ENCODE data around the gene STAM. TPM values are rescaled to one million over a fixed set of nuclear protein-coding genes. Genes with fewer than 3 reads are reported as not detected.

The STAM gene
- polyA plus RNA-seq, 1 donor from 2014 or later, result 33.0 TPM

GRCh38 chr10:17684537-17684936, 40.6 kb downstream of the STAM start:
- no peaks in the 10 kb centered on the region for H3K9me3 ChIP-seq (ENCODE audit: low read length)
- no peaks in the 10 kb centered on the region for H3K27me3 ChIP-seq (ENCODE audit: insufficient read depth, low read depth, low read length)
- H3F3A ChIP-seq (ENCODE audit: insufficient read depth, low read length, poor library complexity, severe bottlenecking), result no peaks in the 10 kb centered on the region
- H3K36me3 ChIP-seq (ENCODE audit: insufficient read depth, low read length), result no peaks in the 10 kb centered on the region
- H3K4me3 ChIP-seq (ENCODE audit: low read length), result no peak overlapping the region
- no peak overlapping the region for H3K9ac ChIP-seq (ENCODE audit: low read length)
- H3K27ac ChIP-seq (ENCODE audit: low read length), result no peak overlapping the region
- H2AFZ ChIP-seq (ENCODE audit: low read depth, low read length), result no peak overlapping the region
- H4K20me1 ChIP-seq (ENCODE audit: insufficient read depth), result no peaks in the 10 kb centered on the region
- no peak overlapping the region for H3K4me2 ChIP-seq (ENCODE audit: low read length)
- H3K79me2 ChIP-seq (replicated peaks; ENCODE audit: insufficient read depth, low read length), result peaks cover 13% of the 10 kb centered on the region
- TF ChIP-seq EP300 (conservative IDR thresholded peaks at IDR 0.05; ENCODE audit: poor library complexity, severe bottlenecking), result no peak
- TF ChIP-seq EZH2 (IDR thresholded peaks at IDR 0.05; ENCODE audit: borderline replicate concordance, insufficient read depth, low read length, poor library complexity, severe bottlenecking), result no peak
- no peak for TF ChIP-seq SMC3 (conservative IDR thresholded peaks at IDR 0.05; ENCODE audit: poor library complexity)
- no peak for TF ChIP-seq MXI1 (conservative IDR thresholded peaks at IDR 0.05; ENCODE audit: poor library complexity, severe bottlenecking)
- TF ChIP-seq CTCF (IDR thresholded peaks at IDR 0.05; ENCODE audit: poor library complexity, severe bottlenecking), result no peak
- TF ChIP-seq RAD21 (conservative IDR thresholded peaks at IDR 0.05), result no peak
- no peak for TF ChIP-seq REST (IDR thresholded peaks at IDR 0.05; ENCODE audit: borderline replicate concordance)
- TF ChIP-seq POLR2AphosphoS5 (IDR thresholded peaks at IDR 0.05), result no peak
- no peak for TF ChIP-seq TAF1 (IDR thresholded peaks at IDR 0.05; ENCODE audit: low read depth)
- no peaks in the 10 kb centered on the region for H3K9me2 ChIP-seq (ENCODE audit: insufficient read depth, low read length)

GRCh38 chr10:17685233-17685840, 41.4 kb downstream of the STAM start:
- Histone ChIP-seq H3K27me3 (ENCODE audit: insufficient read depth, low read depth, low read length) (no peaks in the 10 kb centered on the region), H4K20me1 (ENCODE audit: insufficient read depth) (no peaks in the 10 kb centered on the region), H3K9me3 (ENCODE audit: low read length) (no peaks in the 10 kb centered on the region), H3K4me3 (ENCODE audit: low read length) (no peak overlapping the region), H3K27ac (ENCODE audit: low read length) (no peak overlapping the region), H2AFZ (ENCODE audit: low read depth, low read length) (no peak overlapping the region), H3K9me2 (ENCODE audit: insufficient read depth, low read length) (no peaks in the 10 kb centered on the region), H3K79me2 (replicated peaks; ENCODE audit: insufficient read depth, low read length) (peaks cover 11% of the 10 kb centered on the region), H3K9ac (ENCODE audit: low read length) (no peak overlapping the region), H3K36me3 (ENCODE audit: insufficient read depth, low read length) (no peaks in the 10 kb centered on the region), H3F3A (ENCODE audit: insufficient read depth, low read length, poor library complexity, severe bottlenecking) (no peaks in the 10 kb centered on the region), H3K4me2 (ENCODE audit: low read length) (no peak overlapping the region)
- TF ChIP-seq EP300 (conservative IDR thresholded peaks at IDR 0.05; ENCODE audit: poor library complexity, severe bottlenecking) (no peak), SMC3 (conservative IDR thresholded peaks at IDR 0.05; ENCODE audit: poor library complexity) (no peak), CTCF (IDR thresholded peaks at IDR 0.05; ENCODE audit: poor library complexity, severe bottlenecking) (no peak), TAF1 (IDR thresholded peaks at IDR 0.05; ENCODE audit: low read depth) (no peak), REST (IDR thresholded peaks at IDR 0.05; ENCODE audit: borderline replicate concordance) (no peak), EZH2 (IDR thresholded peaks at IDR 0.05; ENCODE audit: borderline replicate concordance, insufficient read depth, low read length, poor library complexity, severe bottlenecking) (no peak), RAD21 (conservative IDR thresholded peaks at IDR 0.05) (no peak)

Measured in neural cell (in vitro differentiated cells).